Mesothelial cell of epicardium (in vitro differentiated cells): ENCODE measurements around the gene MOGAT1. TPM values are rescaled to one million over a fixed set of nuclear protein-coding genes. Genes with fewer than 3 reads are reported as not detected.

Source experiments
- DNase-seq, 2 experiments: peaks; one replicate each; pipeline ENCODE4 v3.0.0; 2021; ENCODE audit warnings: low spot score in 2 of 2; ENCODE audit not compliant: unreplicated experiment in 2 of 2
- H3K27ac Mint-ChIP-seq: 2 replicates; pipeline ENCODE4 v1.8.0; 2021; ENCODE audit warnings: mixed read lengths
- H3K27me3 Mint-ChIP-seq: 2 replicates; pipeline ENCODE4 v1.8.0; 2021; ENCODE audit warnings: low read depth, mixed read lengths
- H3K36me3 Mint-ChIP-seq: 2 replicates; pipeline ENCODE4 v1.8.0; 2021; ENCODE audit warnings: mixed read lengths
- H3K4me1 Mint-ChIP-seq: 2 replicates; pipeline ENCODE4 v1.8.0; 2021; ENCODE audit warnings: mixed read lengths
- H3K4me3 Mint-ChIP-seq: 2 replicates; pipeline ENCODE4 v1.8.0; 2021; ENCODE audit warnings: mild to moderate bottlenecking, moderate library complexity, mixed read lengths
- H3K9me3 Mint-ChIP-seq: 2 replicates; pipeline ENCODE4 v1.8.0; 2021; ENCODE audit warnings: mixed read lengths
- CTCF ChIP-seq: fragments of 200-600 bp; sonication (generic); IDR thresholded peaks from one replicate; pipeline ENCODE4 v1.5.0; 2021; ENCODE audit warnings: antibody characterized with exemption; ENCODE audit not compliant: unreplicated experiment
- total RNA-seq: library from RNA; stranded (reverse); gene quantifications from 3 replicates; pipeline ENCODE4 v1.2.1, GENCODE V29; 2021

Gene MOGAT1
- total RNA-seq, 1 donor from 2014 or later, result not detected

- H3K36me3 Mint-ChIP-seq, result peaks cover 48% of the 10 kb centered on the region
- peaks cover 4% of the 10 kb centered on the region for H3K9me3 Mint-ChIP-seq
- no peak for TF ChIP-seq CTCF
- H3K4me3 Mint-ChIP-seq, result no peak overlapping the region
- H3K27ac Mint-ChIP-seq, result no peak overlapping the region
- H3K4me1 Mint-ChIP-seq, result no peaks in the 10 kb centered on the region
- DNase-seq, result no peak
- H3K27me3 Mint-ChIP-seq, result no peaks in the 10 kb centered on the region
Observed at GRCh38 chr2:222635295-222635694, 36.2 kb upstream of the MOGAT1 start.

GRCh38 chr2:222637067-222637466 is 34.4 kb upstream of the MOGAT1 start:
- Mint-ChIP-seq H3K4me1 (no peaks in the 10 kb centered on the region), H3K4me3 (no peak overlapping the region), H3K9me3 (peaks cover 4% of the 10 kb centered on the region), H3K27me3 (no peaks in the 10 kb centered on the region), H3K36me3 (peaks cover 47% of the 10 kb centered on the region), H3K27ac (no peak overlapping the region)
- no peak for DNase-seq
- TF ChIP-seq CTCF, result no peak

GRCh38 chr2:222641336-222641735 is 30.1 kb upstream of the MOGAT1 start:
- H3K9me3 Mint-ChIP-seq, result peaks cover 4% of the 10 kb centered on the region
- no peak overlapping the region for H3K4me3 Mint-ChIP-seq
- H3K27me3 Mint-ChIP-seq, result no peaks in the 10 kb centered on the region
- no peak overlapping the region for H3K27ac Mint-ChIP-seq
- DNase-seq, result no peak
- no peaks in the 10 kb centered on the region for H3K4me1 Mint-ChIP-seq
- H3K36me3 Mint-ChIP-seq, result peaks cover 36% of the 10 kb centered on the region
- no peak for TF ChIP-seq CTCF

- H3K9me3 Mint-ChIP-seq, result no peaks in the 10 kb centered on the region
- no peak for TF ChIP-seq CTCF
- DNase-seq, result no peak
- no peaks in the 10 kb centered on the region for H3K4me1 Mint-ChIP-seq
- no peak overlapping the region for H3K27ac Mint-ChIP-seq
- H3K36me3 Mint-ChIP-seq, result peaks cover 25% of the 10 kb centered on the region
- H3K27me3 Mint-ChIP-seq, result no peaks in the 10 kb centered on the region
- no peak overlapping the region for H3K4me3 Mint-ChIP-seq
Observed at GRCh38 chr2:222643134-222643533, 28.3 kb upstream of the MOGAT1 start.

DNA sequence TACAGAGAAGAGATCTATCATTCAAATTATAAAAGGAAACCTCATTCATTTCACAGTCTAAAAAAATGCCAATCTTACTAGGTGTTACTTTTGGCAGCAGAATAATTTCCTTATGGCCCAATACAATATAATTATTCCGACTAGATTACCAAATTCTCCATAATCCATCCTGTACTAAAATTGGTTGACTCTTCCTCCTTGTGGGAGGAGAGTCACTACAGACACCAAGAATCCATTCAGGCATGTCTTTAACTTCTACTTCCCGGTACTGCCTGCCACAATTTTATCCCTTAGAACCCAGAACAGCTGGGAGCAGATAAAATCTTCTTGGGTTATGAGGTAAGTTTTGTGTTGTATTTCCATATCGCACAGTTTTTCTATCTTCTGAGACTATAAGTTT is 25.4 kb upstream of the MOGAT1 start:
- Mint-ChIP-seq H3K4me1 (peaks cover 4% of the 10 kb centered on the region), H3K27me3 (no peaks in the 10 kb centered on the region)
- DNase-seq, result no peak

More for the DNA sequence above, 25.4 kb upstream of the MOGAT1 start:
- Mint-ChIP-seq H3K9me3 (no peaks in the 10 kb centered on the region), H3K36me3 (peaks cover 18% of the 10 kb centered on the region), H3K4me3 (no peak overlapping the region), H3K27ac (no peak overlapping the region)
- TF ChIP-seq CTCF, result no peak
